Measurements from ENCODE around the gene DCAF7.
A peak's percentile ranks its signal among the peaks of the same experiment; 100 is the strongest.

The DCAF7 gene

GRCh38 chr17:63542218-63542545 is 8.1 kb upstream of the DCAF7 start:
- peaks cover 20% of the 10 kb centered on the region for H3K4me1 ChIP-seq (ENCODE audit: insufficient read depth, insufficient read length)
- no peak for DNase-seq (ENCODE audit: low read depth, low spot score)
- no peak overlapping the region for H3K9ac ChIP-seq (ENCODE audit: insufficient read length, low read depth)
- no peaks in the 10 kb centered on the region for H3K9me3 ChIP-seq (ENCODE audit: insufficient read depth, low read length)
- TF ChIP-seq YY1 (IDR thresholded peaks at IDR 0.05; ENCODE audit: insufficient read depth, insufficient read length), result no peak
- no peak for TF ChIP-seq ZNF274 (IDR thresholded peaks at IDR 0.05; ENCODE audit: low read depth, low read length)
- H3K27me3 ChIP-seq (ENCODE audit: insufficient read depth, insufficient read length), result no peaks in the 10 kb centered on the region
- H3K36me3 ChIP-seq (ENCODE audit: insufficient read depth, insufficient read length, low read length), result no peaks in the 10 kb centered on the region
- H3K4me3 ChIP-seq (ENCODE audit: insufficient read length, low read depth), result no peak overlapping the region

DNA sequence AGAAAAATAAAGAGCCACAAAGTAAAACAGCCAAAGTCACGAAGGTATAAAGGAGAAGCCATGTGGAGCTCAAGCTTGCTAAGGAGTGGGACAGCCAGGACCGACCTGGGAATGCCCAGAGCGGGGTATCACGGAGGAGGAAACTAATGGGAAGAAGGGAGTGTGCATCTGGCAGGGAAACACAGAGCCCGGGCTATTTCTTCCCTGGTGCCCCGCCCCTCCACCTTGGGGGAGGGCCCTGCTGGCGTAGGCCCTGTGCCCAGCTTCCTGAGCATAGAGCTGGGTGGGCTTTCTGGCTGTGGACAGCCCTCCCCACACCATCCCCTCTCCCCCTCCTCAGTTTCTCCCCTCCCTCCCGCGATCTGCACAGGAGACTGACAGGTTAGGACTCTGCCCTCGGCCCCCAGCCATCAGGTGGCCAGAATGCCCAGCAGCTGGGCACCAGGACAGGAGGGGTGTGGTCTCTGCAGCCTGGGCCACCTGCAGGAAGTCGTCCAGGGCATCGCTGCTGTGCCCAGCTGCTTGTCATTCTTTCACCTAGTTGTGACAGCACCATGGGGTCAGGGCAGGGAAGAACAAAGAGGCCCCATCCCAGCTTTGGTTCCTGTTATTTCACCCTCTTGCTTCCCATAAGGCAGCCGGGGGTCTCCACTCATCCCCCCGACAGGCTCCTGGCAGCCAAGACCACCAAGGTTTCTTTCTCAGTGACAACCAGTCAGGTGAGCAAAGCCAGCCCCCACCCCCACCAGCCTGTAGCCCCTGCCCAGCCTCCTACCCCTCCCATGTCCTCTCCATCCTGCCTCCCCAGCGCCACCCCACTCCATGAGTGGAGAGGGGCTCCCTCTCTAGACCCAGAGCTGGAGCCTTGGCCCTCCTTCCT is 7.1 kb upstream of the DCAF7 start:
- no peak for TF ChIP-seq SUZ12 (IDR thresholded peaks at IDR 0.05; ENCODE audit: extremely low read depth, insufficient read depth, insufficient read length)
- no peak for TF ChIP-seq YY1 (IDR thresholded peaks at IDR 0.05; ENCODE audit: insufficient read depth, insufficient read length)
- TF ChIP-seq ZNF274 (IDR thresholded peaks at IDR 0.05; ENCODE audit: low read depth, low read length), result no peak
- H3K27me3 ChIP-seq (ENCODE audit: insufficient read depth, insufficient read length), result no peaks in the 10 kb centered on the region
- H3K9ac ChIP-seq (ENCODE audit: insufficient read length, low read depth), result no peak overlapping the region
- DNase-seq (ENCODE audit: low read depth, low spot score), result no peak
- H3K4me1 ChIP-seq (ENCODE audit: insufficient read depth, insufficient read length), result peaks cover 20% of the 10 kb centered on the region
- no peak overlapping the region for H3K4me3 ChIP-seq (ENCODE audit: insufficient read length, low read depth)
- no peaks in the 10 kb centered on the region for H3K9me3 ChIP-seq (ENCODE audit: insufficient read depth, low read length)
- no peaks in the 10 kb centered on the region for H3K36me3 ChIP-seq (ENCODE audit: insufficient read depth, insufficient read length, low read length)

DNA sequence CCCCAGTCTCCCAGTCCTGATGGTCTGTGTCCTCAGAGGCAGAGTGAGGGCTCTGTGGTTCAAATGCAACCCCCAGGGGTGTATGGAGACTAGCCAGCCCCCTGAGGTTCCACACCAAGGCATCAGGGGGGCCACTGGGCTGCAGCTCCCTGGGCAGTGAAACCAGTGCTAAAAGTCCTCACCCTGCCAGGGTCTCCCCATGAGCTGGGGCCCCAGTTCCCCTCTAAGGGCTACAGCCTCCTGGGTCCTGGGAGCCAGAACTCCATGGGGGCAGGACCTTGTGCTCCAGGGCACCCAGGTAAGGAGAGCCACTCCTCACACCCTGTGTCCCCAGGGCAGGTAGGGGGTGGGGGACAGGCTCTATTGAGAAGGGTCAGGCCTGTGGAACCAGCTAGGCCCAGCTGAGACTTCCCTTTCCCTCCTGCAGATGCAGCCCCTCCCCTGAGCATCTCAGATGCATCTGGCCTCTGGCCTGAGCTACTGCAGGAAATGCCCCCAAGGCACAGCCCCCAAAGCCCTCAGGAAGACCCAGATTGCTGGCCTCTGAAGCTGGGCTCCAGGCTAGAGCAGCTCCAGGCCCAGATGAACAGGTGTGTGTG is 6.4 kb upstream of the DCAF7 start:
- H3K27me3 ChIP-seq (ENCODE audit: insufficient read depth, insufficient read length), result no peaks in the 10 kb centered on the region
- TF ChIP-seq ZNF274 (IDR thresholded peaks at IDR 0.05; ENCODE audit: low read depth, low read length) (no peak), SUZ12 (IDR thresholded peaks at IDR 0.05; ENCODE audit: extremely low read depth, insufficient read depth, insufficient read length) (no peak), YY1 (IDR thresholded peaks at IDR 0.05; ENCODE audit: insufficient read depth, insufficient read length) (no peak)
- DNase-seq (ENCODE audit: low read depth, low spot score), result no peak
- H3K9me3 ChIP-seq (ENCODE audit: insufficient read depth, low read length), result no peaks in the 10 kb centered on the region
- peaks cover 20% of the 10 kb centered on the region for H3K4me1 ChIP-seq (ENCODE audit: insufficient read depth, insufficient read length)
- H3K4me3 ChIP-seq (ENCODE audit: insufficient read length, low read depth), result no peak overlapping the region
- H3K36me3 ChIP-seq (ENCODE audit: insufficient read depth, insufficient read length, low read length), result no peaks in the 10 kb centered on the region
- peak overlapping the region; percentile 43 for H3K9ac ChIP-seq (ENCODE audit: insufficient read length, low read depth)

DNA sequence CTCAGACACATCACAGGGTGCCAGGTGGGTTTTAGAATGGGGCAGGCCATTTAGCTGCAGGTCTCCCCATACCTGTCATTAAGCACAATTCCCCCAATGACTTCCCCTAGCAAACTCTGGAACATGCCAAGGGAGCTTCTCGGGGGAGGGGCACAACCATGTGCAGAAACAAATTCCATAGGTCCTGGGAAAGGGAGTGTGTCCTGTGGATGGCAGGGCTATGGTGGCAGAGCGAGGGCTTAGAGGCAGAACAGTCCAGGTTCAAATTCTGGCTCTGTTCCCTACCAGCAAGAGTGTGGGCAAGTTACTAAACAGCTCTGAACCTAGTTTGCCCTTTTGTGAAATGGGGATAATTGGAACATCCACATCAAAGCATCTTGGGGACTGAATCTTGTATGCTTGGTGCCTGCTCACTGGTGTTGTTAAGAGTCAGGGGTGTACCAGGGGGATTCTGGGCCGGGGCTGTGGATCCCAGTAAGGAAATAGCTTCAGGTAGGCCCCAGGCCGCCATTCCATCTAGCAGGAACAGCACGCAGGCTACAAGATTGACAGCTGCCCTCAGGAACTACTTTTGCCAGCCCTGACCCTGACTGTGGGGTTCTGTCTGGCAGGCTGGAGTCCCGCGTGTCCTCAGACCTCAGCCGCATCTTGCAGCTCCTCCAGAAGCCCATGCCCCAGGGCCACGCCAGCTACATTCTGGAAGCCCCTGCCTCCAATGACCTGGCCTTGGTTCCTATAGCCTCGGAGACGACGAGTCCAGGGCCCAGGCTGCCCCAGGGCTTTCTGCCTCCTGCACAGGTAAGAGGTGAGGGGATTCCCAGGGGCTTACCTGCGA is 5.6 kb upstream of the DCAF7 start:
- no peak for DNase-seq (ENCODE audit: low read depth, low spot score)
- no peaks in the 10 kb centered on the region for H3K9me3 ChIP-seq (ENCODE audit: insufficient read depth, low read length)
- H3K9ac ChIP-seq (ENCODE audit: insufficient read length, low read depth), result no peak overlapping the region
- no peak for TF ChIP-seq SUZ12 (IDR thresholded peaks at IDR 0.05; ENCODE audit: extremely low read depth, insufficient read depth, insufficient read length)
- no peak for TF ChIP-seq ZNF274 (IDR thresholded peaks at IDR 0.05; ENCODE audit: low read depth, low read length)
- no peak for TF ChIP-seq YY1 (IDR thresholded peaks at IDR 0.05; ENCODE audit: insufficient read depth, insufficient read length)
- H3K27me3 ChIP-seq (ENCODE audit: insufficient read depth, insufficient read length), result no peaks in the 10 kb centered on the region
- H3K4me1 ChIP-seq (ENCODE audit: insufficient read depth, insufficient read length), result peaks cover 20% of the 10 kb centered on the region
- H3K4me3 ChIP-seq (ENCODE audit: insufficient read length, low read depth), result no peak overlapping the region
- no peaks in the 10 kb centered on the region for H3K36me3 ChIP-seq (ENCODE audit: insufficient read depth, insufficient read length, low read length)

DNA sequence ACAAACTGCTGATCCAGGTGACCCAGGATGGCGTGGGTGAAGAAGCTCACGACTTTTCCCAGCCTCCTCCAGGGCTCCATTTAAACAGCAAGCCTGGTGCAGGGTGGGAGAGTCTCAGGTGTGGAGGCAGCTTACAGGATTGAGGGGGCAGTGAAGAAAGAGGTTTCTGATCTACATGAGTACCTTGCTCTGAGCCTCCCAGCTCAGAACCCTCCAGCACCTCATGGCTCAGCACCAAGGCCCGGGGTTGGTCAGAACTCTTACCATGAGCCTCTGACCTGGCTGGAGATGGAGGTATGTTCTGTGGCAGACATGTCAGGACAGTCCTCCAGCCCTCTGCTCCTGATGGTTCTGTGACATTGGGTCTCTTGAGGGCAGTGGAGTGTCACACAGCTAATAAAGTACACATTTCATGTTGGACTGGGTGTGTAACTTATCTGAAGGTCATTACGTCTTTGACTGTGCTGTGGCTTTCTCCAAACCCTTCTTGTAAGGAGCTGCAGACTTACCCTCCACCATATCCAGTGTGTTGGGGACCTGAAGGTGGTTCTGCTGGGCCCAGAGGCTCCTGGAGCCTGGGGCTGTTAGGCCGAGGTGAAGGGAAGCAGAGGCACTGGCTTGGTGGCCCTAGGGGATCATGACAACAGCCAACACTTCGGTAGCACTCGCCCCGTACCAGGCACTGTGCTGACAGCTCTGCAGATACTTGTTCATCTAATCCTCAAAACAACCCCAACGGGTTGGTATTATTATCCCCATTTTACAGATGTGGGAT is 3.8 kb upstream of the DCAF7 start:
- Histone ChIP-seq H3K27me3 (ENCODE audit: insufficient read depth, insufficient read length) (no peaks in the 10 kb centered on the region), H3K9me3 (ENCODE audit: insufficient read depth, low read length) (no peaks in the 10 kb centered on the region), H3K4me1 (ENCODE audit: insufficient read depth, insufficient read length) (peaks cover 16% of the 10 kb centered on the region), H3K36me3 (ENCODE audit: insufficient read depth, insufficient read length, low read length) (no peaks in the 10 kb centered on the region), H3K9ac (ENCODE audit: insufficient read length, low read depth) (no peak overlapping the region), H3K4me3 (ENCODE audit: insufficient read length, low read depth) (no peak overlapping the region)
- no peak for DNase-seq (ENCODE audit: low read depth, low spot score)
- TF ChIP-seq YY1 (IDR thresholded peaks at IDR 0.05; ENCODE audit: insufficient read depth, insufficient read length) (no peak), ZNF274 (IDR thresholded peaks at IDR 0.05; ENCODE audit: low read depth, low read length) (no peak), SUZ12 (IDR thresholded peaks at IDR 0.05; ENCODE audit: extremely low read depth, insufficient read depth, insufficient read length) (no peak)

GRCh38 chr17:63547083-63547523 is 3.2 kb upstream of the DCAF7 start:
- Histone ChIP-seq H3K4me1 (ENCODE audit: insufficient read depth, insufficient read length) (peaks cover 16% of the 10 kb centered on the region), H3K9ac (ENCODE audit: insufficient read length, low read depth) (no peak overlapping the region), H3K27me3 (ENCODE audit: insufficient read depth, insufficient read length) (no peaks in the 10 kb centered on the region), H3K4me3 (ENCODE audit: insufficient read length, low read depth) (no peak overlapping the region), H3K36me3 (ENCODE audit: insufficient read depth, insufficient read length, low read length) (no peaks in the 10 kb centered on the region), H3K9me3 (ENCODE audit: insufficient read depth, low read length) (no peaks in the 10 kb centered on the region)
- DNase-seq (ENCODE audit: low read depth, low spot score), result no peak
- TF ChIP-seq ZNF274 (IDR thresholded peaks at IDR 0.05; ENCODE audit: low read depth, low read length) (no peak), YY1 (IDR thresholded peaks at IDR 0.05; ENCODE audit: insufficient read depth, insufficient read length) (no peak), SUZ12 (IDR thresholded peaks at IDR 0.05; ENCODE audit: extremely low read depth, insufficient read depth, insufficient read length) (no peak)

Data from NT2/D1 (cell line).